ENCODE results near the gene CBFA2T2.
"Not testable (repeated sequence)": the region's sequence is repeated elsewhere in the genome, so short reads cannot be mapped to it uniquely, and the experiment has no call there.

CBFA2T2 gene

DNA sequence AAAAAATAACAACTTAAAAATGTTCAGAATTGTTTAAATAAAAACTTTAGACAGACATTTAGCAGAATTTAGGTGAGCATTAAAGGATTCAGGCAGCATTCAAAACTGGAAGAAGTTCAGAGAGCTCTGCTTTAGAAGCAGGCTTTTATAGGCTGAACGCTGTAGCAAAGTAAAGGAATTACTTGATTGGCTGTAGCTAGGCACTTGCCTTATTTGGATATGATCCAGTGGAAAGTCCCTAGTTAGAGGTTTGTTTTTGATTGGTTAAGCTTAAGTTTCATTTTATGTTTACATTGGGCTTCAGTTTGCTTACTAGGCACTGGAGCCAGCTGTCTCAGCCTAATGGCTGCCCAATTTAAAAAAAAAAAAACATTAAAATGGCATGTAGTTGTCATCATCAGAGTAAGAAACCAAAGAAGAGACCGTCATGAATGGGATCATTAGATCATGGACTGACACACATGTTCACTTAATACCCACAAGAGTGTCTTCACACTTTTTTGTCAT lies 65.1 kb downstream of the CBFA2T2 start:
- TF ChIP-seq, protein P1, sequence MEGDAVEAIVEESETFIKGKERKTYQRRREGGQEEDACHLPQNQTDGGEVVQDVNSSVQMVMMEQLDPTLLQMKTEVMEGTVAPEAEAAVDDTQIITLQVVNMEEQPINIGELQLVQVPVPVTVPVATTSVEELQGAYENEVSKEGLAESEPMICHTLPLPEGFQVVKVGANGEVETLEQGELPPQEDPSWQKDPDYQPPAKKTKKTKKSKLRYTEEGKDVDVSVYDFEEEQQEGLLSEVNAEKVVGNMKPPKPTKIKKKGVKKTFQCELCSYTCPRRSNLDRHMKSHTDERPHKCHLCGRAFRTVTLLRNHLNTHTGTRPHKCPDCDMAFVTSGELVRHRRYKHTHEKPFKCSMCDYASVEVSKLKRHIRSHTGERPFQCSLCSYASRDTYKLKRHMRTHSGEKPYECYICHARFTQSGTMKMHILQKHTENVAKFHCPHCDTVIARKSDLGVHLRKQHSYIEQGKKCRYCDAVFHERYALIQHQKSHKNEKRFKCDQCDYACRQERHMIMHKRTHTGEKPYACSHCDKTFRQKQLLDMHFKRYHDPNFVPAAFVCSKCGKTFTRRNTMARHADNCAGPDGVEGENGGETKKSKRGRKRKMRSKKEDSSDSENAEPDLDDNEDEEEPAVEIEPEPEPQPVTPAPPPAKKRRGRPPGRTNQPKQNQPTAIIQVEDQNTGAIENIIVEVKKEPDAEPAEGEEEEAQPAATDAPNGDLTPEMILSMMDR (IDR thresholded peaks at IDR 0.05; ENCODE audit: low read length, missing control alignments) = no peak
- no peak overlapping the region for H3K4me3 ChIP-seq (replicated peaks; ENCODE audit: low read depth, low read length)
- DNase-seq (ENCODE audit: low read depth) = peak; percentile 95

DNA sequence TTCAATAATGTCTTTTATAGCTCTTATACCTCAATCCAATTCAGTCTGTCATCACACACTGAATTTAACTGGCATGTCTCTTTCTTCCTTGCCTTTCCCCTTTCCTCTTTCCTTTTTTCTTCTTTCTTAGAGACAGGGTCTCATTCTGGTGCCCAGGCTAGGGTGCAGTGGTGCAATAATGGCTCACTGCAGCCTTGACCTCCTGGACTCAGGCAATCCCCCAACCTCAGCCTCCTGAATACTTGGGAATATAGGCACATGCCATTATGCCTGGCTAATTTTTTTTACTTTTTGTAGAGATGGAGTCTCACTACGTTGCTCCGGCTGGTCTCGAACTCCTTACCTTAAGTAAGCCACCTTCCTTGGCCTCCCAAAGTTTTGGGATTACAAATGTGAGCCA lies 65.9 kb downstream of the CBFA2T2 start:
- no peak overlapping the region for H3K4me3 ChIP-seq (replicated peaks; ENCODE audit: low read depth, low read length)
- TF ChIP-seq, protein P1 (IDR thresholded peaks at IDR 0.05; ENCODE audit: low read length, missing control alignments) = no peak
- DNase-seq (ENCODE audit: low read depth) = no peak

DNA sequence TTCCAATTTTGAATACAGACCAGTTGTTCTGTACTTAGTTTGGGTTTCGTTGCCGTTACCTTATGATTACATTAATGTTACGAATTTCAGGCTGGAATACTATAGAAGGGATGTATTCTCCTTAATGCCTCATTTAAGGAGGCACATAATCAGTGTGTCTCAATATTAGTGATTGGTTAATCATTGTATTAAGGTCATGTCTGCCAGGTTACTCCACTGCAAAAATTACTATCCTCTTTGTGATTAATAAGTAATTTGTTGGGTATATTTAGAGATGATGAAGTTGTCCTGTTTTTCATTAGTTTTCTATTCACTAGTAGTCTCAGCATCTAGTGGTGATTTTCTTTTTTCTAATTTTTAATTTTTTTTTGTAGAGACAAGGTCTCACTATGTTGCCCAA lies 66.3 kb downstream of the CBFA2T2 start:
- no peak for DNase-seq (ENCODE audit: low read depth)
- no peak overlapping the region for H3K4me3 ChIP-seq (replicated peaks; ENCODE audit: low read depth, low read length)
- TF ChIP-seq, protein P1 (IDR thresholded peaks at IDR 0.05; ENCODE audit: low read length, missing control alignments) = no peak

- TF ChIP-seq, protein P1 (IDR thresholded peaks at IDR 0.05; ENCODE audit: low read length, missing control alignments) = no peak
- H3K4me3 ChIP-seq (replicated peaks; ENCODE audit: low read depth, low read length) = no peak overlapping the region
- DNase-seq (ENCODE audit: low read depth) = no peak
These were observed 68.7 kb downstream of the CBFA2T2 start for GRCh38 chr20:33558348-33559144.

GRCh38 chr20:33559212-33559611 lies 69.3 kb downstream of the CBFA2T2 start:
- H3K4me3 ChIP-seq (replicated peaks; ENCODE audit: low read depth, low read length) = no peak overlapping the region
- TF ChIP-seq, protein P1 (IDR thresholded peaks at IDR 0.05; ENCODE audit: low read length, missing control alignments) = no peak
- no peak for DNase-seq (ENCODE audit: low read depth)

DNA sequence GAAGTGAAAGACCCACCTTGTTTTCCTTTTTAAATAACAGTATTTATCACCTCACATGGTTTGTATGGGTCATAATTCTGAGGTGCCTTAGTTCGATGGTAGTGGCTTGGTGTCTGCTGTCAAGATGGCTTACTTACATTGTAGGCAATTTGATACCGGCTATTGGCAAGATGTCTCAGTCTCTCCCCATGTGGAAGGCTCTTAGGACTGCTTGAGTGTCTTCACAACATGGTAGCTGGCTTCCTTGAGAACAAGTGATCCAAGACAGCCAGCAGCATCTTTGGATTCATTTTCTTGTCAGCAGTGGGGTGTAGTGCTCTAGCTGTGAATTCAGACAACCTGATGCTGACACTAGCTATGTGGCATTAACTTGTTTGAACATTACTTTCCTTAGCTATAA lies 70.1 kb downstream of the CBFA2T2 start:
- no peak for DNase-seq (ENCODE audit: low read depth)
- TF ChIP-seq, protein P1 (IDR thresholded peaks at IDR 0.05; ENCODE audit: low read length, missing control alignments) = no peak
- H3K4me3 ChIP-seq (replicated peaks; ENCODE audit: low read depth, low read length) = no peak overlapping the region

GRCh38 chr20:33561053-33561452 lies 71.2 kb downstream of the CBFA2T2 start:
- H3K4me3 ChIP-seq (replicated peaks; ENCODE audit: low read depth, low read length); DNase-seq (ENCODE audit: low read depth): not testable (repeated sequence)
